Omental fat pad (tissue), 4 donors: ENCODE data around the gene STX18. TPM values are rescaled to one million over a fixed set of nuclear protein-coding genes. Genes with fewer than 3 reads are reported as not detected.

Source experiments
- ATAC-seq: fragments of 150-250 bp; one replicate; pipeline ENCODE4 v1.9.1; 2016; ENCODE audit warnings: mild to moderate bottlenecking, moderate library complexity; ENCODE audit not compliant: low FRiP score
- DNase-seq: peaks from one replicate; pipeline ENCODE4 v3.0.0-alpha.2; 2019; ENCODE audit warnings: low spot score
- CTCF ChIP-seq, 3 donors: fragments of 450-650 bp; IDR thresholded peaks; one replicate each; pipeline ENCODE4 v1.5.1; 2016 to 2017; ENCODE audit warnings: antibody characterized with exemption in 3 of 3, mild to moderate bottlenecking in 3 of 3, moderate library complexity in 2 of 3
- total RNA-seq, 4 donors: library from RNA; depleted of rRNA; stranded (reverse); fragments of >200 nt; gene quantifications; one replicate each; pipeline ENCODE4 v1.1.0, GENCODE V29; 2016

Gene STX18
- total RNA-seq, 4 donors from 2014 or later = 17.7 to 30.1 (median 23.0) TPM

GRCh38 chr4:4432341-4433125, 109.3 kb downstream of the STX18 start:
- no peak for TF ChIP-seq CTCF (IDR thresholded peaks at IDR 0.05)
- no peak for ATAC-seq
- DNase-seq = no peak

GRCh38 chr4:4430492-4431195, 111.2 kb downstream of the STX18 start:
- DNase-seq (no peak), ATAC-seq (no peak)
- no peak for TF ChIP-seq CTCF (IDR thresholded peaks at IDR 0.05)

- ATAC-seq (no peak), DNase-seq (no peak)
- no peak for TF ChIP-seq CTCF (IDR thresholded peaks at IDR 0.05)
Observed at GRCh38 chr4:4428966-4429875, 112.6 kb downstream of the STX18 start.

DNA sequence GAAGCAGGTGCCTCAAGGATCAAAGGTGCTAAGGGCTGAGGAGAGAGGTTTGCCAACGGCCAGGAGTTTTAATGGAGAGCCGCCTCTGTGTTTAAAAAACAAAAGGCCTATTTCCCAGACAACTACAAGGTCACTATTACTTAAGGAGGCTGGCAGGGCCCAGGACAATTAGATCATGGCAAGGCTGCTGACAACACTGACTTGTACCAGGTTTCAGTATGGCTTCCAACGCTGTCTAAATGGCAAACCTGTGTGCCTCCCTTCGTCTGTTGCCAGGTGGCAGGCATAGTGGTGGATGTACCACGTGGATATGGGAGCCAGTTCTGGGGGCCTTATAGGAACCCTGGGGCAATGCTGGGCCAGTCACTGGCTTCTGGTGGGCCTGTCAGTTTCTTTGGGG, 114.0 kb downstream of the STX18 start:
- DNase-seq = no peak
- no peak for TF ChIP-seq CTCF (IDR thresholded peaks at IDR 0.05)
- no peak for ATAC-seq

GRCh38 chr4:4427121-4427870, 114.6 kb downstream of the STX18 start:
- no peak for ATAC-seq
- no peak for TF ChIP-seq CTCF (IDR thresholded peaks at IDR 0.05)
- DNase-seq = no peak

DNA sequence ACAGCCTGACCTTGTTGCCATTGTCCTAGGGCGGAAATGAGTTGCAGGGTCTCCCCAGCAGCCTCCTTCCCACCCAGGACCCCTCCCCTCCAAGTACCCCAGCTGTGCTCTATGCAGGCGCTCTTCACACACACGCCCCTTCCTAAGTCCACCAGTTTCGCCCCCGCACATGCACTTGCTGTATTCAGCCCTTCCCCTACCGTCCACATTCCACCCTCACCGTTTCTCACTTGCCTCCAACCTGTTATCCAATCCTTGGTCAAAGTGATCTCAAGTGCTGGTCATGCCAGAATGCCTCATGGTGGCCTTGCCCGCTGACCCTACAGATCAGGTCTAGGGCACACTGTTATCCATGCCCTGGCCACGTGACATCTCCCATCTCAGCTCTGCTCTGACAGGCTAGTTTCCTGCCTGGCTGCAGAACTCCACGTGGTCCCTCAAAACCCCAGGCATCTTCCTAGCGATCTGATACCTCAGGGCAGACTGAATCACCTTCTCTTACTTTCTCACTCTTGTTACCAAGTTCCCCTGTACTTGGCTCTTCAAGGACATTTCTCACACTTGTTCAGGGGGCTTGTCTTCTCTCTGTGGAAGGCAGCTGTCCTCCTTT, 115.2 kb downstream of the STX18 start:
- ATAC-seq (no peak), DNase-seq (no peak)

More for the DNA sequence above, 115.2 kb downstream of the STX18 start:
- TF ChIP-seq CTCF (IDR thresholded peaks at IDR 0.05) = no peak
